Esophagus squamous epithelium (tissue), 4 donors: ENCODE measurements around the gene BACE2.

Experiments used
- POLR2A ChIP-seq, 4 donors: fragments of 450-650 bp; IDR thresholded peaks; one replicate each; pipeline ENCODE4 v1.6.1; 2017; ENCODE audit warnings: antibody characterized with exemption in 4 of 4, mild to moderate bottlenecking in 4 of 4, moderate library complexity in 3 of 4
- TF ChIP-seq, protein P1 (sequence below), 6 experiments: fragments of 450-650 bp in 4 of 6; fragments of 200-600 bp in 2 of 6; sonication (generic) in 2 of 6; IDR thresholded peaks; one replicate each; pipeline ENCODE4 v1.5.1; 2016 to 2019; ENCODE audit warnings: antibody characterized with exemption in 6 of 6, mild to moderate bottlenecking in 4 of 6, moderate library complexity in 4 of 6

DNA sequence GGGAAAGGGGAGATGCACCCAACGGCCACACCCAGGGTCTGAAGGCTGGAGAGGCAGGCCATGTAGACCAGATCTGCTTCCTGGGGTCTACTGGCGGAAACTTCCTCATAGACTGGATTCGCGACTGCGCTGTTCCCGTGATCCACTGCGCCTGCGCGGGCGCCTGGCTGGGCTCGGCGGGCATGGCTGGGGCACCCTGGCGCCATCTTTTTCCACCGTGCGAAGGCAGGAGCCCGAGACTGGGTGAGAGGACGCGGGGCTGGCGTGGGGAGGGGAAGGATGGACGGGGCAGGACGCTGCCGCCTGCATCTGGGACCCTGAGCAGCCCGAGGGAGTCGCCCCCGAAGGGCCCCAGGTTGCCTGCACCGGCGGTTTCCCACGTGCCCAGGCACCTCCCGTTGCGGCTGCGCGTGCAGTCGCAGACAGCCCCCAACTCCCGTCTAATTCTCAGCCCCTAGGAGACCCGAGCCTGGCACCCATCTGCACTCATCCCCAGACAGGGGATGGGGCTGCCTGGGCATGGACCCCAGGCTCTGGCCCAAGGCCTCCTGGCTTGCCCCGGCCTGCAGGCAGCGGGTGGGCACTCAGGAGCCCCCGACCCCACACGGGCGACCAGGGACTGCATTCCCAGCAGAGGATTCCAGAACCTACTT is 136.2 kb downstream of the BACE2 start:
- TF ChIP-seq, protein P1, sequence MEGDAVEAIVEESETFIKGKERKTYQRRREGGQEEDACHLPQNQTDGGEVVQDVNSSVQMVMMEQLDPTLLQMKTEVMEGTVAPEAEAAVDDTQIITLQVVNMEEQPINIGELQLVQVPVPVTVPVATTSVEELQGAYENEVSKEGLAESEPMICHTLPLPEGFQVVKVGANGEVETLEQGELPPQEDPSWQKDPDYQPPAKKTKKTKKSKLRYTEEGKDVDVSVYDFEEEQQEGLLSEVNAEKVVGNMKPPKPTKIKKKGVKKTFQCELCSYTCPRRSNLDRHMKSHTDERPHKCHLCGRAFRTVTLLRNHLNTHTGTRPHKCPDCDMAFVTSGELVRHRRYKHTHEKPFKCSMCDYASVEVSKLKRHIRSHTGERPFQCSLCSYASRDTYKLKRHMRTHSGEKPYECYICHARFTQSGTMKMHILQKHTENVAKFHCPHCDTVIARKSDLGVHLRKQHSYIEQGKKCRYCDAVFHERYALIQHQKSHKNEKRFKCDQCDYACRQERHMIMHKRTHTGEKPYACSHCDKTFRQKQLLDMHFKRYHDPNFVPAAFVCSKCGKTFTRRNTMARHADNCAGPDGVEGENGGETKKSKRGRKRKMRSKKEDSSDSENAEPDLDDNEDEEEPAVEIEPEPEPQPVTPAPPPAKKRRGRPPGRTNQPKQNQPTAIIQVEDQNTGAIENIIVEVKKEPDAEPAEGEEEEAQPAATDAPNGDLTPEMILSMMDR (IDR thresholded peaks at IDR 0.05), result no peak
- TF ChIP-seq POLR2A (IDR thresholded peaks at IDR 0.05), result no peak
